Activated naive CD8-positive, alpha-beta T cell treated with anti-CD3 and anti-CD28 coated beads, Interleukin-2, amount 10 ng/mL, durations not matched to agents 7 days and 5 days (primary cell): Measurements from ENCODE around the gene FGD5. TPM values are rescaled to one million over a fixed set of nuclear protein-coding genes. Genes with fewer than 3 reads are reported as not detected.
A peak's percentile ranks its signal among the peaks of the same experiment; 100 is the strongest.

Source experiments
- ATAC-seq: fragments of 150-1000 bp; cut with Tn5 transposase; one replicate; pipeline ENCODE4 v1.10.0; 2021; ENCODE audit warnings: low read depth, moderate library complexity
- POLR2A ChIA-PET: fragments of 350-600 bp; sonication (Branson Sonifier 250); formaldehyde crosslinking; loops from one replicate; lab custom pipeline; 2021; ENCODE audit warnings: antibody characterized with exemption; lab: Charles Lee
- DNase-seq: peaks from one replicate; pipeline ENCODE4 v3.0.0; 2021
- H3K27ac Mint-ChIP-seq: one replicate; pipeline ENCODE4 v1.8.0; 2022; ENCODE audit warnings: mild to moderate bottlenecking, mixed read lengths
- H3K27me3 Mint-ChIP-seq: one replicate; pipeline ENCODE4 v1.8.0; 2022; ENCODE audit warnings: mild to moderate bottlenecking, moderate library complexity, mixed read lengths
- H3K36me3 Mint-ChIP-seq: one replicate; pipeline ENCODE4 v1.8.0; 2021; ENCODE audit warnings: mild to moderate bottlenecking, mixed read lengths
- H3K4me1 Mint-ChIP-seq: one replicate; pipeline ENCODE4 v1.8.0; 2021; ENCODE audit warnings: mixed read lengths
- H3K4me3 Mint-ChIP-seq: one replicate; pipeline ENCODE4 v1.8.0; 2022; ENCODE audit warnings: mild to moderate bottlenecking, moderate library complexity, mixed read lengths
- H3K9me3 Mint-ChIP-seq: one replicate; pipeline ENCODE4 v1.8.0; 2021; ENCODE audit warnings: mixed read lengths
- total RNA-seq, 2 experiments: library from RNA; stranded (reverse); gene quantifications; one replicate each; pipeline ENCODE4 v1.2.3, GENCODE V29; 2021

Gene FGD5
- total RNA-seq, 2 experiments from 2014 or later, result 0.17 TPM; not detected in 1

DNA sequence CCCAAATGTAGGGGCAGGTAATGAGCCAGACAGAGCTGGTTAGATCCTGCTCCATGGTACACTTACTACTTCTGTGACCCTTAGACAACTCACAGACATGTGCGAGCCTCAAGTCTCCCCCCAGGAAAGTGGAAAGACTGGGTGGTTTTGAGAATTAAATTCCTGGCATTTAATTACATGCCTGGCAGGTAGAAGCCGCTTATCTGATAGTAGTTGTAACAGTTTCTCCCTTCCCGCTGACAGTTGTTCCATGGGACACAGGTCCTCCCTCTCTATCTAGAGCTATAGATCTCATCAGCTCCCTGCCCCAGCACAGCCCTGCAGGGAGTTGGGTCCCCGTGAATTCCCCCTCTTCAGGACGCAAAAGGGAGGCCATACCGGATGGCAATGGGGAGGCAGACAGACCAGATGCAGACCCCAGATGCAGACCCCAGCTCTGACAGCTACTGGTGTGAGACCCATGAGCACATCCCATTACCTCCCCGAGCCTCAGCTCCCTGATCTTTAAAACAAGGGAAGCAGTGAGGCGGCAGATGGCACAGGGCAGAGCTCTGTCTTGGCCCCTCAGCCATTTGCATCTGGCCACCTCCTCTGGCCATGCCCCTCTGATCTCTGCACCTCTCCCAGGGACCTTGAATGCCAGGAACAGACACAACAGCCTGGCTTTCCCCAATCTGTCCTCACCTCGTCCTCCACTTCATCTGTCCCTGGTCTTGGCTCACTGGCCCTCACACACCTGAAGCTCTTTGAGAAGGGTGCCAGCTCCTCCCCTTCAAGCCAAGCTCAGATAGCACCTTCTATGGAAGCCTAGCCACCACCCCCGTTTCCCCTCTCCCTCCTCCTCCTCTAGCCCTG is 94.5 kb downstream of the FGD5 start:
- Mint-ChIP-seq H3K9me3 (no peaks in the 10 kb centered on the region), H3K4me1 (no peaks in the 10 kb centered on the region), H3K27ac (no peak overlapping the region), H3K4me3 (no peak overlapping the region), H3K27me3 (peaks cover 7% of the 10 kb centered on the region), H3K36me3 (no peaks in the 10 kb centered on the region)
- ATAC-seq, result no peak
- POLR2A ChIA-PET, result no interaction called here
- no peak for DNase-seq

- no peaks in the 10 kb centered on the region for H3K9me3 Mint-ChIP-seq
- DNase-seq, result no peak
- H3K27me3 Mint-ChIP-seq, result peaks cover 7% of the 10 kb centered on the region
- POLR2A ChIA-PET, result no interaction called here
- ATAC-seq, result no peak
- H3K4me3 Mint-ChIP-seq, result no peak overlapping the region
- no peaks in the 10 kb centered on the region for H3K4me1 Mint-ChIP-seq
- H3K27ac Mint-ChIP-seq, result no peak overlapping the region
- no peaks in the 10 kb centered on the region for H3K36me3 Mint-ChIP-seq
These were observed 95.4 kb downstream of the FGD5 start for GRCh38 chr3:14913926-14914778.

- Mint-ChIP-seq H3K9me3 (no peaks in the 10 kb centered on the region), H3K27ac (no peak overlapping the region), H3K27me3 (peaks cover 7% of the 10 kb centered on the region), H3K36me3 (no peaks in the 10 kb centered on the region), H3K4me1 (no peaks in the 10 kb centered on the region), H3K4me3 (no peak overlapping the region)
- POLR2A ChIA-PET, result no interaction called here
- no peak for ATAC-seq
- no peak for DNase-seq
These were observed 96.0 kb downstream of the FGD5 start for GRCh38 chr3:14914779-14915117.

DNA sequence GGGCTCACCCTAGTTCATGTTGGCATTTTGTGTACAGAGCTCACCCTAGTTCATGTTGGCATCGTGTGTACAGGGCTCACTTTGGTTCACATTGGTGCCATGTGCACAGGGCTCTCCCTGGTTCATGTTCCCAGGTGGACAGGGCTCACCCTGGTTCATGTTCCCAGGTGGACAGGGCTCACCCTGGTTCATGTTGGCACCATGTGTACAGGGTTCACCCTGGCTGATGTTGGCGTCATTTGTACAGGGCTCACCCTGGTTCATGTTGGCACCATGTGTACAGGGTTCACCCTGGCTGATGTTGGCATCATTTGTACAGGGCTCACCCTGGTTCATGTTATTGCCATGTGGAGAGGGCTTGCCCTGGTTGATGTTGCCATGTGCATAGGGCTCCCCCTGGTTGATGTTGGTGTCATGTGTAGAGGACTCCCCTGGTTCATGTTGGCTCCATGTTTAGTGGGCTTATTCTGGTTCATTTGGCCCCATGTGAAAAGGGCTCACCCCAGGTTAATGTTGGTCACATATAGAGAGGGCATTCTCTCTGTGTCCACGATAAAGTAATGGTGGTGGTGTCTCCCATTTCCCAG is 97.0 kb downstream of the FGD5 start:
- no peak for DNase-seq
- POLR2A ChIA-PET, result interaction anchor here (0.5 kb wide), 1 partner anchor 122 kb away, joined by 5 read pairs; no protein-coding TSS in a partner anchor
- ATAC-seq, result peak; percentile 66
- H3K9me3 Mint-ChIP-seq, result no peaks in the 10 kb centered on the region
- H3K36me3 Mint-ChIP-seq, result no peaks in the 10 kb centered on the region
- H3K4me3 Mint-ChIP-seq, result no peak overlapping the region
- H3K27ac Mint-ChIP-seq, result no peak overlapping the region
- H3K4me1 Mint-ChIP-seq, result no peaks in the 10 kb centered on the region
- H3K27me3 Mint-ChIP-seq, result peaks cover 7% of the 10 kb centered on the region

DNA sequence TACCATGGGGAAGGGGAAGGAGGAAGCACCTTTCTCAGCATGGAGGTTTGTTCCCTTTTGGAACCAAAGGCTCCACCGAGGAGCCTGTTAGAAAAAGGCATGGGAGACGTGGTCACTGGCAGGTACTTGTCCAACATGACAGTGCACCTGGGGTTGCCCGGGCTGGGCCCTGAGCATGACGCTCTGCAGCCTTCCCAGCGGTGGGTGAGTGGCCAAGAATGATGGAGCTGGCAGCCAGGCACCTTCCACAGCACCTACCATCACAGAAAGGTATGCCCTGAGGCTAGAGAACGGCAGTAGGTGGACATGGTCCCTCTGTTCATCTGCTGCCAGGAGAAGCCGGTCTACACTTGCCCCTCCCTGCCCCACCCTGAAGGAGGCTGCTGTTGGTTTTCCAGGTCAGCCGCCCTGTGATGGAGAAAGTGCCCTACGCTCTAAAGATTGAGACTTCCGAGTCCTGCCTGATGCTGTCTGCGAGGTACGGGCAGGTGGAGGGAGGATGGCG is 99.6 kb downstream of the FGD5 start:
- ATAC-seq, result no peak
- no peaks in the 10 kb centered on the region for H3K4me1 Mint-ChIP-seq
- DNase-seq, result no peak
- no peak overlapping the region for H3K27ac Mint-ChIP-seq
- H3K36me3 Mint-ChIP-seq, result no peaks in the 10 kb centered on the region
- POLR2A ChIA-PET, result no interaction called here
- peaks cover 5% of the 10 kb centered on the region for H3K27me3 Mint-ChIP-seq
- no peak overlapping the region for H3K4me3 Mint-ChIP-seq
- no peaks in the 10 kb centered on the region for H3K9me3 Mint-ChIP-seq

GRCh38 chr3:14920536-14920935 is 101.8 kb downstream of the FGD5 start:
- POLR2A ChIA-PET, result interaction anchor here (1.2 kb wide), 1 partner anchor 269 kb away, joined by 7 read pairs; the partner anchor contains the start of gene CCDC174

GRCh38 chr3:14921034-14921616 is 102.4 kb downstream of the FGD5 start:
- Mint-ChIP-seq H3K36me3 (no peaks in the 10 kb centered on the region), H3K4me1 (no peaks in the 10 kb centered on the region), H3K4me3 (no peak overlapping the region), H3K9me3 (no peaks in the 10 kb centered on the region), H3K27me3 (peaks cover 5% of the 10 kb centered on the region), H3K27ac (no peak overlapping the region)
- ATAC-seq, result peak; percentile 92
- POLR2A ChIA-PET, result interaction anchor here (0.9 to 1.2 kb wide), 2 partner anchors 130 to 269 kb away, joined by 5 to 7 read pairs; partner anchors contain the start of gene CCDC174
- DNase-seq, result peak; percentile 86

More at GRCh38 chr3:14920536-14920935, 101.8 kb downstream of the FGD5 start:
- no peak for DNase-seq
- H3K36me3 Mint-ChIP-seq, result no peaks in the 10 kb centered on the region
- ATAC-seq, result no peak
- peaks cover 5% of the 10 kb centered on the region for H3K27me3 Mint-ChIP-seq
- no peak overlapping the region for H3K27ac Mint-ChIP-seq
- H3K4me1 Mint-ChIP-seq, result no peaks in the 10 kb centered on the region
- H3K9me3 Mint-ChIP-seq, result no peaks in the 10 kb centered on the region
- H3K4me3 Mint-ChIP-seq, result no peak overlapping the region

- Mint-ChIP-seq H3K27ac (no peak overlapping the region), H3K4me3 (no peak overlapping the region), H3K36me3 (no peaks in the 10 kb centered on the region), H3K4me1 (no peaks in the 10 kb centered on the region), H3K9me3 (no peaks in the 10 kb centered on the region), H3K27me3 (peaks cover 5% of the 10 kb centered on the region)
- no peak for DNase-seq
- POLR2A ChIA-PET, result interaction anchor here (0.9 to 1.2 kb wide), 2 partner anchors 131 to 270 kb away, joined by 5 to 7 read pairs; partner anchors contain the start of gene CCDC174
- no peak for ATAC-seq
These were observed 103.3 kb downstream of the FGD5 start for GRCh38 chr3:14921811-14922705.

DNA sequence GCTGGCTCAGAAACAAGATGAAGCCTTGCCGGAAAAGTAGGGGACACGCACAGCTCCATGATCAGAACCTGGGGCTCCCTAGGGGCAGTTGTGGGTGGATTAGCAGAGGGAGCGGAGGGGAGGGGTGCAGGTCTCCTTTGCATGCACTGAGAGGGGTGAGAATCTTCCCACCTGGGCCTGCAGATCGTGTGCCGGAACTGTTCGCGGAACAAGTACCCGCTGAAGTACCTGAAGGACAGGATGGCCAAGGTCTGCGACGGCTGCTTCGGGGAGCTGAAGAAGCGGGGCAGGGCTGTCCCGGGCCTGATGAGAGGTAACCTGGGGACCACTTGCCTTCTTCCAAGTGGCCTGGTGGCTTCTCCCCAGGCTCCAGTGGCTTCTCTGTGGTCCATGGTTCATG is 104.1 kb downstream of the FGD5 start:
- Mint-ChIP-seq H3K27ac (no peak overlapping the region), H3K27me3 (peaks cover 2% of the 10 kb centered on the region), H3K4me3 (no peak overlapping the region), H3K36me3 (no peaks in the 10 kb centered on the region), H3K4me1 (no peaks in the 10 kb centered on the region), H3K9me3 (no peaks in the 10 kb centered on the region)
- DNase-seq, result no peak
- POLR2A ChIA-PET, result no interaction called here
- no peak for ATAC-seq

GRCh38 chr3:14923476-14923875 is 104.7 kb downstream of the FGD5 start:
- H3K27me3 Mint-ChIP-seq, result peaks cover 2% of the 10 kb centered on the region
- H3K4me1 Mint-ChIP-seq, result no peaks in the 10 kb centered on the region
- H3K4me3 Mint-ChIP-seq, result no peak overlapping the region
- no peak for ATAC-seq
- POLR2A ChIA-PET, result no interaction called here
- H3K27ac Mint-ChIP-seq, result no peak overlapping the region
- no peaks in the 10 kb centered on the region for H3K36me3 Mint-ChIP-seq
- no peak for DNase-seq
- H3K9me3 Mint-ChIP-seq, result no peaks in the 10 kb centered on the region

DNA sequence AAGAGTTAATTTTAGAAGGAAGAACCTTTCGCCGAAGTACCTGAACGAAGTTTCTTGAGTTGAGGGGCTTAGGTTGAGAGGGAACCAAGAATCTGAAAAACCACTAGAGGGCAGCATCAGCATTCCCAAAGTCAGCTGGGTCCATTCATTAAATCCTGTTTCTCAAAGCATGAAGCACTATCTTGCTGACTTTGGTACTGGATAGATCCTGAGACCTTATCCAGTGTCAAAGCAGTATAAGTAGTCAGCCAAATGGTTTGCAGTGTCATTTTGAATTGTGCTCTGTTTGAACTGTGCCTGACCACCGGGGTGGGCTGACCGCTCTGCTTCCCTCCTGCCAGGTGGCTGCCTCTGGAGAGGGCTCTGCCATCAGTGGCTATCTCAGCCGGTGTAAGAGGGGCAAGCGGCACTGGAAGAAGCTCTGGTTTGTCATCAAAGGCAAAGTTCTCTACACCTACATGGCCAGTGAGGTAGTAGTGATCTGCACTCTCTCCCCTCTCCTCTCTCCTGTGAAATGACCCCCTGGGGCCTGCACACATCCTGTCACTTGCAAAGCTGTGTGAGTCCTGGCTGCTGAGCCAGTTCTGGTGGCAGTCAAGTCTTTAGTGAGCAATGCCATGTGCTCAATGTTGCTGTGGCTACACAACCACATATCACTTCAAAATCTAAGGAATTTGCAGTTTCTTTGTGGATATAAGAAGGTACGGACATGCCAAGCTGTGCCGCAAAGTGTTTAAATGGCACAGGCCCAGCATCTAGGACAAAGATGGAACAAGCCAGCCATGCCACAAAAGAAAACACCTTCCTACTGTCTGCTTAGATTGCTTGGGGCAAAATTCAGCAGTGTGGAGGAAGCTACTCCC is 107.2 kb downstream of the FGD5 start:
- no peak overlapping the region for H3K27ac Mint-ChIP-seq
- POLR2A ChIA-PET, result no interaction called here
- ATAC-seq (no peak), DNase-seq (no peak)
- H3K4me1 Mint-ChIP-seq, result no peaks in the 10 kb centered on the region
- H3K9me3 Mint-ChIP-seq, result no peaks in the 10 kb centered on the region
- peaks cover 2% of the 10 kb centered on the region for H3K27me3 Mint-ChIP-seq
- H3K4me3 Mint-ChIP-seq, result no peak overlapping the region
- H3K36me3 Mint-ChIP-seq, result no peaks in the 10 kb centered on the region
